NT2/D1 (cell line): ENCODE results near the gene WNT10A.

Source experiments
- SUZ12 ChIP-seq: IDR thresholded peaks from 2 replicates; pipeline ENCODE4 v1.6.1; 2011; ENCODE audit not compliant: insufficient read length, insufficient read depth; ENCODE audit errors: extremely low read depth
- YY1 ChIP-seq: IDR thresholded peaks from 2 replicates; pipeline ENCODE4 v1.6.1; 2011; ENCODE audit not compliant: insufficient read length, insufficient read depth

GRCh38 chr2:218867900-218868299, 12.8 kb upstream of the WNT10A start:
- TF ChIP-seq YY1 (no peak), SUZ12 (no peak)
